GM10248 (cell line): ENCODE data around the gene NR4A2.

ENCODE experiments used
- CTCF ChIA-PET: fragments of 300-600 bp; sonication (Branson Sonifier 250); formaldehyde crosslinking; extraction: SDS; loops from one replicate; lab custom pipeline; 2021; ENCODE audit warnings: antibody characterized with exemption; lab: Yijun Ruan, JAX
- POLR2A ChIA-PET: fragments of 350-650 bp; sonication (Branson Sonifier 250); formaldehyde crosslinking; extraction: SDS; loops from one replicate; lab custom pipeline; 2020; ENCODE audit warnings: antibody characterized with exemption; lab: Yijun Ruan, JAX
- DNase-seq: peaks from one replicate; pipeline ENCODE4 v3.0.0; 2012; ENCODE audit errors: extremely low spot score
- CTCF ChIP-seq: IDR thresholded peaks from 2 replicates; pipeline ENCODE4 v1.5.1; 2012; ENCODE audit warnings: mild to moderate bottlenecking, low read depth; ENCODE audit errors: extremely low read depth, missing control alignments, control extremely low read depth

The NR4A2 gene

GRCh38 chr2:156329927-156330726, 2.4 kb downstream of the NR4A2 start:
- CTCF ChIA-PET, result interaction anchor here (1.4 to 2.6 kb wide), 3 partner anchors 13 to 260 kb away, joined by 3 to 12 read pairs (median 5); no protein-coding TSS in a partner anchor
- no peak for DNase-seq
- POLR2A ChIA-PET, result interaction anchor here (0.9 to 1.0 kb wide), 2 partner anchors 12 kb away, joined by 3 read pairs; no protein-coding TSS in a partner anchor
- TF ChIP-seq CTCF, result no peak

- no peak for DNase-seq
- ChIA-PET CTCF (interaction anchor here (1.4 to 1.9 kb wide), 2 partner anchors 12 to 257 kb away, joined by 3 to 5 read pairs; no protein-coding TSS in a partner anchor), POLR2A (interaction anchor here (0.9 kb wide), 1 partner anchor 13 kb away, joined by 3 read pairs; no protein-coding TSS in a partner anchor)
- TF ChIP-seq CTCF, result no peak
Measured at GRCh38 chr2:156329031-156329926, 3.2 kb downstream of the NR4A2 start.

- DNase-seq, result no peak
- ChIA-PET POLR2A (no interaction called here), CTCF (interaction anchor here (1.9 kb wide), 1 partner anchor 11 kb away, joined by 5 read pairs; no protein-coding TSS in a partner anchor)
- no peak for TF ChIP-seq CTCF
Measured at GRCh38 chr2:156327835-156328695, 4.5 kb downstream of the NR4A2 start.

GRCh38 chr2:156326526-156327095, 5.9 kb downstream of the NR4A2 start:
- ChIA-PET CTCF (interaction anchor here (1.3 to 1.6 kb wide), 2 partner anchors 9 to 10 kb away, joined by 3 to 4 read pairs; no protein-coding TSS in a partner anchor), POLR2A (no interaction called here)
- no peak for DNase-seq
- no peak for TF ChIP-seq CTCF

GRCh38 chr2:156325688-156326525, 6.6 kb downstream of the NR4A2 start:
- TF ChIP-seq CTCF, result no peak
- ChIA-PET CTCF (interaction anchor here (1.3 to 1.6 kb wide), 2 partner anchors 9 kb away, joined by 3 to 4 read pairs; no protein-coding TSS in a partner anchor), POLR2A (no interaction called here)

More at GRCh38 chr2:156325688-156326525, 6.6 kb downstream of the NR4A2 start:
- DNase-seq, result no peak
